ENCODE measurements around the gene LONP1.

Gene LONP1

DNA sequence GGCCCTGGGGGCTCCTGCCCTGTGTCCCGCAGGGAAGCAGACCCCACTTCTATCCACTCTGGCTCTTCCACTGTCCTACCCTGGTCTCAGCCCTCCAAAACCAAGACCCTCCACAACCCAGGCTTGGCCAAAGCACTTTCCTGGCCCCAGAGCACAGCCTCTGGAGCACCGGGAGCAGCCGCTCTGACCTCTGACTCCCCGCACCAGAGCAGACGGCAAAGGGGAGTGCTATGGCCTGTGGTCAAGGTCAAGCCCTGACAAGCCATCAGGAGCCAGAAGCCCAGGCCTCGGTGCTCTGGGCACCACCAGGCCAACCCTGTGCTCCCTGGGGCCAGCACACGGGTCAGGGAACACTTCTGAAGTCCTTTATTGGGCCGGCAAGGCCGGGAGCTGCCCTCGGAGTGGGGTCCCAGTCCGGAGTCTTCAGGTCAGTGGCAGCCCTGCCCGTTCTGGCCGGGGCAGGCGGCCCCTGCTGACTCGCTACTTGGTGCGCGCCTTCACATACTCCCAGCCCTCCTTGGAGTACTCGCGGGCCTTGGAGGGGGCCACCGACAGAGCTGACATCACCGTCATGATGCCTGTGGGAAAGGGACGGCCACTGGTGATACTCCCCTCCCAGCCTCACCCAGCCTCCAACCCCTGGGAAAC lies 41.8 kb downstream of the LONP1 start:
- no peak for DNase-seq (ENCODE audit: low spot score)

DNA sequence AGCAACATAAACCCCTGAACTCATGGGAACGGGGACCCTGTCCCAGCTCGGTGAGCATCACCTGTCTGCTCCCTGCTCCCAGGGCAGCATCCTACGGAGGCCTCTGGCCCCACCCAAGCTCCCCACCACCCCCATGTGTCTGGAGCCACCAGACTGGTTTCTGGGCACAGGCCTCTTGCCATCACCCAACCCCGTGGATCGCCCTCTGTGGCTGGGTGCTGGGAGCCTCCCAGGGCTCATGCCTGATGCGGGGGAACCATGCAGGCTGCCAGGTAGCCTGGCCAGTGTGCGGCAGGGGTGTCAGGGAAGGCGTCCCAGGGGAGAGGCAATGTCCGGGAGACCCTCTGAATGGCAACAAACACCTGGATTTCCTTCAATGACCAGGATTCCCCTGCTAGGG lies 42.4 kb downstream of the LONP1 start:
- no peak for DNase-seq (ENCODE audit: low spot score)

DNA sequence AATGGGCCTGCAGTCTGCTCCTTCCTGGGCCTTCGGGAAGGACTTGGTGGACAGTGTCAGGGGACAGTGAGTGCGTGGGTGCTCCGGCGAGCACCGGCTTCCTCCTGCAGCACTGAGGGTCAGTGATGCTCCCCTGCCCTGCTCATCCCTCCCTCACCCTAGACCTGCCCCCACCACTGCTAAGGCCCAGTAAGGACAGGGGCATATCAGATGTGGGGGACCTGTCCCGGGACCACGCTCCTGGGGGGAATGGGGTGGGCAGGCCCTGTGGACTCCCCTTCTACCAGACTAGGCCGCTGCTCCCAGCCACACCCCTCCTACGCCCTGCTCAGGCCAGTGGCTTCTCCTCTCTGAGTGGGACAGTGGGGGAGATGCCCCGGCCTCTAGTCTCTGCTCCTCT lies 42.8 kb downstream of the LONP1 start:
- no peak for DNase-seq (ENCODE audit: low spot score)

DNA sequence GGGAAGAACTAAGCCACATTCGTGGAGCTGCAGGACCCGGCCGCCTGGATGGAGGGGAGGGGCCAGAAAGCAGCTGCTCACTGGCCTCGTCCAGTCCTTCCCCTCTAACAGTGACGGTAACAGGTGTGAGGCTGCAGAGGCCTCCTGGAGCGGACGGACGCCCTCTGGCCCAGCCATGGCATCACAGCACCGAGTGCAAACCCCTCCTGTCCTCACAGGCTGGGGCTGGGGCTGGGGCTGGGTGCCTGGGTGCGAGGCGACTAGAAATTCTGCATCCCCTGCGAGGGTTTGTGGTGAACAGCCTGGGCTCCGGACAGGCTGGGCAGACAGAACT lies 43.2 kb downstream of the LONP1 start:
- no peak for DNase-seq (ENCODE audit: low spot score)

DNA sequence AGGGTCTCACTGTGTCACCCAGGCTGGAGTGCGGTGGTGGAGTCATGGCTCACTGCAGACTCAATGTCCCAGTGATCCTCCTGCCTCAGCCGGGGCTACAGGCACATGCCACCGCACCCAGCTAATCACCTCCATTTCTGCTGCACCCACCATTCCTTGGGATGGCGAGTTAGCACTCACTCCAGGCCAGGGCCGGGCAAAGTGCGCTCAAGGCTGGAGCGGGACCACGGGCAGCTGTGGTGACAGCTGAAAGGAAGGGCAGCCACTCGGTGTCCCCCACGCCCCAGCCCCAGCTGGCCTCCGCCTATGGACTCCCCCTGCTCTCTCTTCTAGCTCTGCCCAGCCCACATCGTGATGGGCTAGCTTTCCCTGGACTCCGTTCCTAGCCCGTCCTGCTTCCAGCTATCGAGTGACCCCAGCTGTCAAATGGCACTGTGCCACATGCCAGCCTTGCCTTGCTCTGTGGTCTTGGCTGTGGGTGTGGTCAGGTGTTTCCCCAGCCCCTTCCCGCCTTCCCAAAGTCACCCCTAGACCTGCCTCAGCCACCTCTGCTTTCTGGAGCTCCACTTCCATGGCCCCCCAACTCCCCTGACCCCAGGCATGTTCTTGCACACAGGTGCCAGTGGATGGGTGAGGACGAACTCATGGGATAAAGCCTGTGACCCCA lies 43.7 kb downstream of the LONP1 start:
- no peak for DNase-seq (ENCODE audit: low spot score)

DNA sequence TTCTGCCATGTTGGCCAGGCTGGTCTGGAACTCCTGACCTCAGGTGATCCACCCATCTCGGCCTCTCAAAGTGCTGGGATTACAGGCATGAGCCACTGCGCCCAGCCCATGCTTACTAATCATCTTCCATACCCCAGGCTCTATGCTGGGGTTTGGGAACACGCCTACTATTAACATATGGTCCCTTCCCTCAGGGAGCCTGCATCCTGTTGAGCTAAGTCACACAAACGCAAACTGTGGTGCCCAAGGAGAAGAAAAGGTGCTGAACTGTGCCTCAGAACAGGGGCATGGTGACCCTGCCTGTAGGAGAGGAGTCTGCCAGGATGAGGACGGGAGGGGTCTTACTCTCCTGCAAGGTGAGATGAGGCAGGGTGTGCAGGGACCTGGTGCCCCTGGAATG lies 45.2 kb downstream of the LONP1 start:
- DNase-seq (ENCODE audit: low spot score) = no peak

DNA sequence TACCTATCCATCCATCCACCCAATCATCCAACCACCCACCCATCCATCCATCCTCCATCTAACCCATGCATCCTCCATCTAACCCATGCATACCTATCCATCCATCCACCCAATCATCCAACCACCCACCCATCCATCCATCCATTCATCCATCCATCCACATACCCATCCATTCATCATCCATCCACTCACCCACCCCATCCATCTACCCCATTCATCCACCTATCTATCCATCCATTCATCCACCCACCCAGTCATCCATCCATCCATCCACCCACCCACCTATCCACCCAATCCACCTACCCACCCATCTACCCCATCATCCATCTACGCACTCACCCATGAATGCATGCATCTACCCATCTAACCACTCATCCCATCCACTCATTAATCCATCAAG lies 46.2 kb downstream of the LONP1 start:
- no peak for DNase-seq (ENCODE audit: low spot score)

DNA sequence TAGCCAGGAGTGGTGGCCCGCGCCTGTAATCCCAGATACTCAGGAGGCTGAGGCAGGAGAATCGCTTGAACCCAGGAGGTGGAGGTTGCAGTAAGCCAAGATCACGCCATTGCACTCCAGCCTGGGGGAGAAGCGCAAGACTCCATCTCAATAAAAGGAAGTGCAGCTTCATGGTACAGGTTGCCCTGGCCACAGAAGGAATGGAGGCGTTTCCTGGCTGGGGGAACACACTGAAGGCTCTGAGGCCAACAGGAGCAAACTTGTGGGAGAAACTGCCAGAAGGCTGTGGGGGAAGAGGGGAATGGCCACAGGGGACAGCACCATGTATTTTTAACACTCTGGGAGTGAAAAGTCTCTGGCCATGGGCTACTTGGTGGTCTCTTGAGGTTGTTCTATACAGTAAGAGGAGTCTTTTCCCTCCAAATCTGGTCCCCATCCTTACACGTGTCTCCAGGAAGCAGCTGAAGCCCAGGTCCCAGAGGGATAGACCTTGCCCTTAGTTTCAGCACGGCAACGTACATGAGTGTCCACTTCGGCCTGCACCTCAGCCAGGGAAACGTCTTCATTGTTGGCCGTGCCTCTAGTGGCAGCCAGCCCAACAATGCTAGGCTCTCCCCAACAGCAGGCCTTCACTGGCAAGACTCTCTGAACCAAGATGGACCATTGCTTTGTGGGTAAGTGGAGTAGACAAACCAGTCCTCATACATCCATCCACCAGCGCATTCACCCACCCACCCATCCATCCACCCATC lies 47.1 kb downstream of the LONP1 start:
- DNase-seq (ENCODE audit: low spot score) = no peak

DNA sequence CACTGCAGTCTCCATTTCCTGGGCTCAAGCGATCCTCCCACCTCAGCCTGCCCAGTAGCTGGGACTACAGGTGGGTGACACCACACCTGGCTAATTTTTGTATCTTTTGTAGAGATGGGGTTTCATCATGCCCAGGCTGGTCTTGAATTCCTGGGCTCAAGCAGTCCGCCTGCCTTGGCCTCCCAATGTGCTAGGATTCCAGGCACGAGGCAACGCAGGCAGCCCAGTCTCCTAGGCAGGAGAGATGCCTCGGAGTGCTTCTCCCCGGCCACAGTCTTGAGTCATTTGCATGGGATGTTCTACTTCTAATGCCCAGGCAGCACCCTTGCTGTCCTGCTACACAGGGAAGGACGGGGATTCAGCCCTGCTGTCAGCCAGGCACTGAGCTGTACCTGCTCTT lies 48.3 kb downstream of the LONP1 start:
- no peak for DNase-seq (ENCODE audit: low spot score)

DNA sequence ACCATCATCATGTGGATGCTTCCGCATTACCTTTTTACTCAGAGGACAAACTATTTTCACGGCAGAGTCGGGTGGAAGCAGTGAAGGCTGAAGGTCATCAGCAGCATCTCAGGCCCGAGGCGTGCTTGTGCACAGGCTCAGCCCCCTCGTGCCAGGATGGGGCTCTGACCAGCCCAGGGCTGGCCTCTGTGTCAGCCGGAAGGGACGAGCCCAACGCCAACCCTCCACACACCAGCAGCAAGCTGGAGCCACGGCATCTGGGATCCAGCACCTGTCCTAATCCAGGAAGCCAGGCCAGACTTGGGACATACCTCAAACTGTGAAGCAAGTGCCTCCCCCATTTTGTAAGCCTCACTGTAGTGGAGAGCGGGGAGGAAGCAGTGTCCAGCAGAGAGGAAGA lies 50.7 kb downstream of the LONP1 start:
- DNase-seq (ENCODE audit: low spot score) = no peak

DNA sequence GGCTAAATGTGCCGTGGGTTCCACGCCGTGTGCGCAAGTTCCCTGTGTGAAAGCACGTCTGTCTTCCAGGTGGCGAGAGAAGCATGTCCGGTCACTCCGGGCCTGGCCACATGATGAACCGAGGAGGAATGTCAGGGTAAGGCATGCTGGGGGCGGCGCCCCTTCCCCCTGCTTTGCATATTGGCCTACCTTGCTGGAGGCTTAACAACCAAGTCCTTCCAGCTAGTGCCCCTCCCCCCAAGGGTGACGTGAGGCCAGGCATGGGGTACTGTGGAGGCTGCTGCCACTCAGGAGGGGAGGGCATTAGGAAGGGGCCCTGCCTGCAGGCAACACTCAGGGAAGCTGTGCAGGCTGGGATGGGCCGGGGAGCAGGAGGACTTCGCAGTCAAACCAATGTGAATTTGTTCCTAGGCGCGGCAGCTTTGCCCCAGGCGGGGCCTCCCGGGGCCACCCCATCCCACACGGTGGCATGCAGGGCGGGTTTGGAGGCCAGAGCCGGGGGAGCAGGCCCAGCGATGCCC lies 52.1 kb downstream of the LONP1 start:
- DNase-seq (ENCODE audit: low spot score) = no peak

DNA sequence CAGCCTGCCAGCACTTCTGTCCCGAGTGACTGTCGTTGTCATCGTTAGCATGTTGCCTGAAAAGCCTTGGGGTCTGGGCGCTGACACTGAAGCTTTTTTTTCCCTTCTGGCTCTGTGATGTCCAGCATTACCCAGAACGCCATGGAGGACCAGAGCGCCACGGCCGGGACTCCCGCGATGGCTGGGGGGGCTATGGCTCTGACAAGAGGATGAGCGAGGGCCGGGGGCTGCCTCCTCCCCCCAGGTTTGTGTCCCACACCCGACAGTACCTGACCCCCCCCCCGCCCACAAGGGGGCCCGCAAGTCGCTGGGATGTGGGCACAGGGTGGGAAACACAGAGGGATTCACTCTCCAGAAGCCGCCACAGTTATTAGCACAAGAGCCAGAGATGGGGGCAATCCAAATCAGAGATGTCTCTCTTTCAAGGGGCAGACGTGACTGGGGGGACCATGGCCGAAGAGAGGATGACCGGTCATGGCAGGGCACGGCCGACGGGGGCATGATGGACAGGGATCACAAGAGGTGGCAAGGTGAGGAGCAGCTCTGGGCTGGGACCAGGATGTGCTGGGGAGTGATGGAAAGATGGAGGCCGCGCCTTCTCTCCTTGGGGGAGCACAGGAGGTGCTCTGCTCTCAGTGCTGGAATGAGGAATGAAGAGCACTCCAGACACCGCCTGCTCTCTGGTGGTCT lies 52.9 kb downstream of the LONP1 start:
- no peak for DNase-seq (ENCODE audit: low spot score)

DNA sequence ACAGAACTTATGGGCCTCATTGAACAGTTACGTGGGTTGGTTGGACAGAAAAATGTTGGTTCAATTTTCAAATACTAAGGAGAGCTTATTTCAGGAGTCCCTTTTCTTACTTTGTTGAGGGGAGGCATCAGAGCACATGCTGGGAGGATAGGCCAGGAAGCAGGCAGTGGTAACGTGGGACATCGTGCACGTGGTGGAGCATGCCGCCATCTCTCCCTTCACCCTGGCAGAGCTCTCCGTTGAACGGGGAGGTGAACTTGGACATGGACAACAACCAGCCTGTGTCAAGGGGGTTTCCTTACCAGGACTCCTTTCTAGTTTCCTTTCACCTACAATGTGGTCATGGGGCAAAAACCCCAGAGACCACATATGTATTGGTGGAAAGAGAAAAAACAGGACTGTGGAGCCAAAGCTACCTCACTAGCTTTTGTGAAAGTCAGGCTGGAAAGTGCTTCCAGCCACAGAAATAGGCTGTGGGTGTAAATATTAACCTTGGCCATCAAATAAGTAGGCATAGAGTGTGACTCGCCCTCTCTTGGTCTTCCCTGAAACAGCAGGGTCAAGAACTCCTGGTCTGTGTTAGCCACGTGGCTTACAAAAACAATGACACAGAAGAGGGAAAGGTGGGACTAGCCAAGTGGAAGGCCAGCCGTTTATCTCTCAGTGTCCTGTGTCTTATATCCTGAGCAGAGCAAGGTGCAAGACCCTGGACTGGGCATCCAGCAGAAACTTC lies 54.0 kb downstream of the LONP1 start:
- DNase-seq (ENCODE audit: low spot score) = no peak

DNA sequence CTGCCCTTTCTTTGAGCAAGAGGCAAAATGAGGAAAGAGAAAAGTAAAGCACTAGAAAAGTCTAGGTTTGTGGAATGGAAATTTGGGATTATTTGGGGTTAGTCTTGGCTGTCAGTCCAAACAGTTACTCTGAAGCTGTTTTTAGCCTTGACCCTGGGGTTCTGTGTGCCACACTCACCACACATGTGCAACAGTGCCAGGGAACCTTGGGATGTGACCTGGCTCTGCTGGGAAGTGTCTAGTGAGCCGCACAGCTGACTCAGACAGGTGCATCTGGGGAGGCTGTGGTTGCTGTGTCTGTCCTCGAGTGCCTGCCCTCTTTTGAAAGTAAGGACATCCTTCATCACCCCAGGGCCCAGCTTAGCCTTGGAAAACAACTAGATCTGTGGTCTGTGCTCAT lies 55.4 kb downstream of the LONP1 start:
- DNase-seq (ENCODE audit: low spot score) = no peak

DNA sequence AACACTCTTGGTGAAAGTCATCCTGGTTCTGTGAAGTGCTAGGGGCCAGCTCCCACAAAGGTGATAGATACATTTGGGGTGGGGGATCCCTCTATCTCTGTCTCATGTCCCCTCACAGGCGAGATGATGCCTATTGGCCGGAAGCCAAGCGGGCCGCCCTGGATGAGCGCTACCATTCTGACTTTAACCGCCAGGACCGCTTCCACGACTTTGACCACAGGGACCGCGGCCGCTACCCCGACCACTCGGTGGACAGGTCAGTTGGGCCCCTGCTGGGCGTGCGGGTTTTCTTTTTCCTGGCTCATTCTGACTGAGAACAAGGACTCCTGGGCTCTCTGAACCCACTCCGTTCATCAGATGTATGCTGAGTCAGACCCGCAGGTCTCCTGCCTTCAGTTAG lies 56.0 kb downstream of the LONP1 start:
- no peak for DNase-seq (ENCODE audit: low spot score)

DNA sequence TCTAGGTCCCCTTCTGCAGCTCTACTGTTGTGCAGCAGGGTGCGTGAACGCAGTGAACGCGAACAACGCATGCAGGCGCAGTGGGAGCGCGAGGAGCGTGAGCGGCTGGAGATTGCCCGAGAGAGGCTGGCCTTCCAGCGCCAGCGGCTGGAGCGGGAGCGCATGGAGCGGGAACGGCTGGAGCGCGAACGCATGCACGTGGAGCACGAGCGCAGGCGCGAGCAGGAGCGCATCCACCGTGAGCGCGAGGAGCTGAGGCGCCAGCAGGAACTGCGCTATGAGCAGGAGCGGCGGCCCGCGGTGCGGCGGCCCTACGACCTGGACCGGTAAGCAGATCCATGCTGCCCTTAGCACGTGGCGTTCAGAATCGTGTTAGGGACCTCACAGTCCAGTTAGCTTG lies 58.5 kb downstream of the LONP1 start:
- no peak for DNase-seq (ENCODE audit: low spot score)

DNA sequence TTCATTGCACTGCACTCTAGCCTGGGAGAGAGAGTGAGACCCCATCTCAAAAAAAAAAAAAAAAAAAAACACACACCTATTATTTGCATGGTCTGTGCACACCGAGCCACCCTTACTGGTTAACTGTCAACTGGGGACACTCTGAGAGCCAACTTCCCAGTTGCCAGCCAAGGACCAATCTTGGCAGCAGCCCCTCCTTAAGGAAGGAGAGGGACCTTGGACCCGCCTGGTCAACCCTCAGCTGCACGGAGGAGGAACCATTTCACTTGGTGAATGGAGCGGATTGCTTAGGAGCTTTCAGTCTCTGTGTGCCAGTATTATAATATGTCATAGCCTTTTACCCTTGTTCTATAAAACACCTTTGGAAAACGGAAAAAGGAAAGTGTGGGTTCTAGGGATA lies 64.5 kb downstream of the LONP1 start:
- DNase-seq (ENCODE audit: low spot score) = no peak

DNA sequence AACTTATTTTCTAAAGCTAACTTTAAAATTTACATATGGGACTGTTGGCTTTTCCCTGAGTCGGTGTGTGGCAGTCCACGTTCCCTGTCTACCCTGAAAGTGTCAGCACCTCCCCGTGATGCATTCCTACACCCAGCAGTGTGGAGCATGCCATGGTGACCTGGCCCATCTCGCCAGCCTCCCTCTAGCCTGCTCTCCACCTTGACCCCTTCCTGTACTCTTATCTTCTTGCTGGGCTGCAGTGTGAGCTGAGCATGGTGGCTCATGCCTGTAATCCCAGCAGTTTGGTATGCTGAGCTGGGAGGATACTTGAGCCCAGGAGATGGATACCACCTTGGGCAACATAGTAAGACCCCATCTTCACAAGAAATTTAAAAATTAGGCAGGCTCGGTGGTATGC lies 65.0 kb downstream of the LONP1 start:
- no peak for DNase-seq (ENCODE audit: low spot score)

DNA sequence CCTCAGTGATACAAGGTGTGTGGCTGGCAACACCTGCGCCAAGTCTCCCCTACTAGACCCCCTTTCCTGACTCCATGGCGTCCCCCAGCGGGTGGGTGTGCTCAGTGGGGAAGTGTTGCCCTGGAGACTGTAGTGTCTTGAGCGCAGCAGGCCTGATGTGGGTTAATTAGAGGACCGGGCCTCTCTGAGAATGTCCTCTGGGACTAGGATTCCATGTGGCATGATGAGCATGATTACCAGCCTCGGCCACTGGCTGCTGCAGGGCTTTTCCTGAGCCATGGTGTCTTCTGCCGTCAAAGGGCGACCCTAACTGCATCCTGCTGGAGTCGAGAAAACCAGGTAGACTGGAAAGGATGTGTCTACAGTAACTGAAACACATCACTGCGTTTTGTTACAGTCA lies 67.7 kb downstream of the LONP1 start:
- no peak for DNase-seq (ENCODE audit: low spot score)

DNA sequence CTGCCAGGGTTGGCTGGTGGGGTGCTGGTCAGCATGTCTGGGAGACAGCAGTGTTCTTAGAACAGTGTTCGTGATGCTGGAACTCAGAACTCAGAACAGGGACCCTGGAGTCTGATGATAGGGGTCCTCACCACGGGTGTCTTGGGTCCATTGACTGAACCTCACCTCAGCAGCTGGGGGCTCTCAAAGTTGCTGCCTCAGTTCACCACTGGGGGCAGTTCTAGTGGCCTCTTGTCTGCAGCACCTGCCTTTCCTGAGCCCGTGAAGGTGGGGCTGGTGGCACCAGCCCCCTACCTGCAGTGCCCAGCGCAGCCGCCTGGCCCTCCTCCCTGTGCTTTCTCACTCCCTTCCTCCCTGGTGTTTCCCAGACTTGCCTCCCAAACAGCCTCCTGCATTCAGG lies 68.6 kb downstream of the LONP1 start:
- DNase-seq (ENCODE audit: low spot score) = no peak

DNA sequence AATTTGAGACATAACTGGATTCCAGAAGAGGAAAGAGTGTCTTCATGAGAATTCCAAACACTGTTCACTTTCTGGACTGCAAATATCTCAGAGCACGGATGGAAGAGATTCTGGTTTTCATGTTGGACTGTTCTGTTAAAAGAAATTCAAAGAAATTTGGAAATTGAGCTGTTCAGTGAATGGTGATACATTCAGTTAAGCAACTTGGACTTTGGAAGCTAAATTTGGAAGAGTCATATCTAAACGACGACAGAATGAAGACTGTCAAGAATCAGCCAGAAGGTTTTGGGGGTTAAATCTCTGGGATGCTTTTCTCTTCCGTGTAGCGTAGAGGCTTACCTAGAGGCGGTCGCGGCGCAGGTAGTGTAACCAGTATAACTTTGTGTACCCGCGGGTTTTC lies 71.5 kb downstream of the LONP1 start:
- no peak for DNase-seq (ENCODE audit: low spot score)

DNA sequence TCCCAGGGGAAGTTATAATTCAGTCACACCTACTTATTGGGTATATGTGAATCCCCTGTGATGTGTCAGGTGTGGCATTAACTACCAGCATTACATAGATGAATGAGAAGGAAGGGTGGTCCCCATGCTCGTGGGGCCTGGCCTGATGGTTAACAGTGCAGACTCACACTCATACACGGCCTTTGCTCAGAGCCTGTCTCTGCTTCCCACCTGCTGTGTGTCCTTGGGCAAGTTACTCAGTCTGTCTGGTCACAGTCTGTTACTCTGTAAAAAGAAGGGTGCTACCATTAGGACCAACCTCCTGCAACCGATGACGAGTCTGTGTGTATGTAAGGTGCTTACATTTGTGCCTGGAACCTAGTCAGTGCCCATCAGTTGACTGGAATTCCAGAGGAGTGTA lies 73.2 kb downstream of the LONP1 start:
- no peak for DNase-seq (ENCODE audit: low spot score)

Data from hematopoietic multipotent progenitor cell treated with erythropoietin and hydrocortisone succinate and interleukin-3 and kit ligand, for 17 days (in vitro differentiated cells).